B cell (primary cell): ENCODE results near the gene TRUB1. TPM values are rescaled to one million over a fixed set of nuclear protein-coding genes. Genes with fewer than 3 reads are reported as not detected.

Experiments used
- ATAC-seq: fragments of 200-7000 bp; cut with Tn5 transposase; one replicate; pipeline ENCODE4 v1.10.0; 2021; ENCODE audit warnings: low read depth, mild to moderate bottlenecking, moderate number of reproducible peaks, moderate library complexity
- CTCF ChIA-PET: fragments of 350-600 bp; sonication (Branson Sonifier 250); formaldehyde crosslinking; loops from one replicate; lab custom pipeline; 2021; ENCODE audit warnings: antibody characterized with exemption, inconsistent platforms; lab: Charles Lee
- POLR2A ChIA-PET: fragments of 350-600 bp; sonication (Branson Sonifier 250); formaldehyde crosslinking; loops from one replicate; lab custom pipeline; 2021; ENCODE audit warnings: antibody characterized with exemption; lab: Charles Lee
- DNase-seq: peaks from one replicate; pipeline ENCODE4 v3.0.0; 2013
- H2AFZ ChIP-seq: 2 replicates; pipeline ENCODE4 v1.6.1; 2012; ENCODE audit warnings: mild to moderate bottlenecking, low read depth, low read length; ENCODE audit not compliant: insufficient read depth, poor library complexity, severe bottlenecking
- H3K27ac ChIP-seq, 2 donors: 1 replicate in 1 of 2; 2 replicates in 1 of 2; pipeline ENCODE4 v1.5.1; 2012 to 2013; ENCODE audit warnings: low read length in 2 of 2, mild to moderate bottlenecking in 2 of 2, moderate library complexity in 1 of 2
- H3K27me3 ChIP-seq, 4 experiments: fragments of 200-600 bp in 1 of 4; sonication (generic) in 1 of 4; replicated peaks in 1 of 4; 1 replicate in 2 of 4; 2 replicates in 2 of 4; pipeline versions ENCODE4 v1.6.1 to v1.7.0; 2013 to 2016; ENCODE audit warnings: low read length in 3 of 4, mild to moderate bottlenecking in 2 of 4, mixed read lengths in 1 of 4, moderate library complexity in 1 of 4; ENCODE audit not compliant: insufficient read depth in 4 of 4, control insufficient read depth in 3 of 4; ENCODE audit errors: control extremely low read depth in 1 of 4
- H3K36me3 ChIP-seq, 2 experiments: replicated peaks in 1 of 2; 1 replicate in 1 of 2; 2 replicates in 1 of 2; pipeline versions ENCODE4 v1.6.1 to v1.7.1; 2013; ENCODE audit warnings: low read length in 1 of 2; ENCODE audit not compliant: insufficient read depth in 2 of 2, control insufficient read depth in 1 of 2; ENCODE audit errors: control extremely low read depth in 1 of 2, extremely low read depth in 1 of 2
- H3K4me1 ChIP-seq, 2 donors: fragments of 200-600 bp in 1 of 2; sonication (generic) in 1 of 2; 1 replicate in 1 of 2; 2 replicates in 1 of 2; pipeline versions ENCODE4 v1.5.1 to v1.6.1; 2013 to 2017; ENCODE audit warnings: low read length in 2 of 2; ENCODE audit not compliant: control insufficient read depth in 2 of 2, insufficient read depth in 2 of 2
- H3K4me2 ChIP-seq: replicated peaks from 2 replicates; pipeline ENCODE3; 2012; ENCODE audit warnings: mild to moderate bottlenecking, low read depth, low read length; ENCODE audit not compliant: poor library complexity, severe bottlenecking
- H3K4me3 ChIP-seq, 5 experiments: fragments of 200-600 bp in 1 of 5; sonication (generic) in 1 of 5; 1 replicate in 3 of 5; 2 replicates in 2 of 5; pipeline versions ENCODE4 v1.5.1 to v1.7.0; 2011 to 2016; ENCODE audit warnings: low read length in 4 of 5, mild to moderate bottlenecking in 4 of 5, low read depth in 2 of 5, control low read depth in 1 of 5, moderate library complexity in 1 of 5; ENCODE audit not compliant: insufficient read depth in 1 of 5; ENCODE audit errors: control extremely low read depth in 1 of 5, extremely low read depth in 1 of 5
- H3K79me2 ChIP-seq: fragments of 200-600 bp; sonication (generic); one replicate; pipeline ENCODE4 v1.6.0; 2016; ENCODE audit warnings: low read length; ENCODE audit not compliant: control insufficient read depth, insufficient read depth
- H3K9ac ChIP-seq: fragments of 200-600 bp; sonication (generic); 2 replicates; pipeline ENCODE4 v1.6.1; 2017; ENCODE audit warnings: mild to moderate bottlenecking, low read length, moderate library complexity
- H3K9me3 ChIP-seq, 3 donors: one replicate each; pipeline versions ENCODE4 v1.6.1 to v1.7.1; 2013; ENCODE audit warnings: low read length in 2 of 3; ENCODE audit not compliant: control insufficient read depth in 2 of 3, insufficient read depth in 1 of 3; ENCODE audit errors: control extremely low read depth in 1 of 3
- H4K20me1 ChIP-seq: 2 replicates; pipeline ENCODE4 v1.6.0; 2012; ENCODE audit warnings: mild to moderate bottlenecking, low read length; ENCODE audit not compliant: insufficient read depth, control insufficient read depth, poor library complexity, severe bottlenecking
- H3K27ac Mint-ChIP-seq: one replicate; pipeline ENCODE4 v1.8.0; 2021; ENCODE audit warnings: mixed read lengths
- H3K27me3 Mint-ChIP-seq: one replicate; pipeline ENCODE4 v1.8.0; 2021; ENCODE audit warnings: mixed read lengths
- H3K4me1 Mint-ChIP-seq: one replicate; pipeline ENCODE4 v1.8.0; 2021; ENCODE audit warnings: mixed read lengths
- H3K4me3 Mint-ChIP-seq: one replicate; pipeline ENCODE4 v1.8.0; 2021; ENCODE audit warnings: mixed read lengths
- H3K9me3 Mint-ChIP-seq: one replicate; pipeline ENCODE4 v1.8.0; 2022; ENCODE audit warnings: mixed read lengths; ENCODE audit not compliant: insufficient read depth
- EZH2 ChIP-seq: IDR thresholded peaks from 2 replicates; pipeline ENCODE4 v1.6.1; 2012; ENCODE audit warnings: borderline replicate concordance, low read depth, mild to moderate bottlenecking, moderate library complexity, low read length; ENCODE audit not compliant: insufficient read depth, poor library complexity, severe bottlenecking
- WGBS: methylation state at CpG from one replicate; pipeline ENCODE4 v1.1.5; 2013; ENCODE audit warnings: missing lambda C conversion rate; ENCODE audit not compliant: insufficient coverage; 5-methylcytosine and 5-hydroxymethylcytosine counted together
- intact Hi-C: fragments of 100-400 bp; cut with micrococcal nuclease; formaldehyde crosslinking; loops from one replicate; pipeline ENCODE4 v1.10.0; 2022
- polyA plus RNA-seq: library from polyadenylated mRNA; depleted of rRNA; stranded (reverse); fragments of >200 nt; gene quantifications from 2 replicates; pipeline ENCODE4 v1.2.3, GENCODE V29; 2012
- total RNA-seq, 2 donors: library from RNA; stranded (reverse); fragments of 120-200 nt in 1 of 2; gene quantifications; 1 replicate in 1 of 2; 2 replicates in 1 of 2; pipeline versions ENCODE4 v1.2.3 to v1.2.4, GENCODE V29; 2013 to 2022
- TF ChIP-seq, protein P1 (sequence below): fragments of 200-600 bp; IDR thresholded peaks from one replicate; pipeline ENCODE4 v1.8.0; 2022; ENCODE audit warnings: antibody characterized with exemption, mild to moderate bottlenecking

TRUB1 gene
- total and polyA plus RNA-seq, 2 donors (not counting 1 experiment from before 2014, with no cell fraction given), result 6.5 to 15.7 TPM

DNA sequence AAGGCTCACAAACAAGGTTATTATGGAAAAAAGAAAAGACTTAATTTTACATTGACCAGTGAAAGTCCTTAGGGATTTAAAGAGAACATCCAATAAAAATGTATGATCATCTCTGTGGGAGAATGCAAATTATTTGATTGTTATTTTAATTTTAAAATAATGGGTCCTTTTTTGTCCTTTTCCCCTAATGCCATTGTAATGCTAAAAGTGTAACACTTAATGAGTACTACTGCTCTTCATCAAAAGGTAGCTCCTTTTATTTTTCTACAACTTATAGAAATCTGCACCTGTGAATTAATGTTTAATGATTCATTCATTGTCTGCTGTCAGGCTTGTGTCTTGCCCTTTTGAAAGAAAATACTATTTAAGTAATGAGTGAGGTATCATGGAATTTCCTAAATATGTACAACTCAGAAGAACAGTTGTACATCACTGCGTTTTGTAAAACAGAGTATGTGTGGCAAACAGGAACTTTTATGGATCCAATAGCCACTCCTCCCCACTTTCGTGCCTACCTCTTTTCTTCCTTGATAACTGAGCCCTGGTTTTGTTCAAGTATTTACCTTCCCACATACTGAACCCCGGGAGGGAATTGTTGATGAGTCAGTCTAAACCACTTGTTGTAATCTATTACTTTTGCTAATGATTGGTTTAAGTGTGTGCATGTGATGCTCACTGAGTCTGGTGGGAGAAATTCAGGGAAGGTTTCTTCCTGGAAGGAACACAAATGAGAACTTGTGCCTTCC lies 19.9 kb upstream of the TRUB1 start:
- Histone ChIP-seq H3K4me3 (no peak overlapping the region), H4K20me1 (no peaks in the 10 kb centered on the region), H2AFZ (no peak overlapping the region), H3K27me3 (no peaks in the 10 kb centered on the region), H3K79me2 (no peaks in the 10 kb centered on the region), H3K27ac (no peak overlapping the region), H3K36me3 (no peaks in the 10 kb centered on the region), H3K9ac (no peak overlapping the region), H3K4me1 (no peaks in the 10 kb centered on the region), H3K4me2 (no peak overlapping the region), H3K9me3 (no peaks in the 10 kb centered on the region)
- DNase-seq, result no peak
- no peak for ATAC-seq
- H3K27ac Mint-ChIP-seq, result no peak overlapping the region
- POLR2A ChIA-PET, result no interaction called here
- no CpG with 5 or more reads among the region's 3 CpGs for WGBS
- TF ChIP-seq EZH2, result no peak
- TF ChIP-seq, protein P1, sequence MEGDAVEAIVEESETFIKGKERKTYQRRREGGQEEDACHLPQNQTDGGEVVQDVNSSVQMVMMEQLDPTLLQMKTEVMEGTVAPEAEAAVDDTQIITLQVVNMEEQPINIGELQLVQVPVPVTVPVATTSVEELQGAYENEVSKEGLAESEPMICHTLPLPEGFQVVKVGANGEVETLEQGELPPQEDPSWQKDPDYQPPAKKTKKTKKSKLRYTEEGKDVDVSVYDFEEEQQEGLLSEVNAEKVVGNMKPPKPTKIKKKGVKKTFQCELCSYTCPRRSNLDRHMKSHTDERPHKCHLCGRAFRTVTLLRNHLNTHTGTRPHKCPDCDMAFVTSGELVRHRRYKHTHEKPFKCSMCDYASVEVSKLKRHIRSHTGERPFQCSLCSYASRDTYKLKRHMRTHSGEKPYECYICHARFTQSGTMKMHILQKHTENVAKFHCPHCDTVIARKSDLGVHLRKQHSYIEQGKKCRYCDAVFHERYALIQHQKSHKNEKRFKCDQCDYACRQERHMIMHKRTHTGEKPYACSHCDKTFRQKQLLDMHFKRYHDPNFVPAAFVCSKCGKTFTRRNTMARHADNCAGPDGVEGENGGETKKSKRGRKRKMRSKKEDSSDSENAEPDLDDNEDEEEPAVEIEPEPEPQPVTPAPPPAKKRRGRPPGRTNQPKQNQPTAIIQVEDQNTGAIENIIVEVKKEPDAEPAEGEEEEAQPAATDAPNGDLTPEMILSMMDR, result no peak
- CTCF ChIA-PET, result no interaction called here
- H3K9me3 Mint-ChIP-seq, result no peaks in the 10 kb centered on the region
- H3K27me3 Mint-ChIP-seq, result peaks cover 6% of the 10 kb centered on the region
- H3K4me1 Mint-ChIP-seq, result no peaks in the 10 kb centered on the region
- intact Hi-C loops, result no loop called here
- H3K4me3 Mint-ChIP-seq, result no peak overlapping the region

DNA sequence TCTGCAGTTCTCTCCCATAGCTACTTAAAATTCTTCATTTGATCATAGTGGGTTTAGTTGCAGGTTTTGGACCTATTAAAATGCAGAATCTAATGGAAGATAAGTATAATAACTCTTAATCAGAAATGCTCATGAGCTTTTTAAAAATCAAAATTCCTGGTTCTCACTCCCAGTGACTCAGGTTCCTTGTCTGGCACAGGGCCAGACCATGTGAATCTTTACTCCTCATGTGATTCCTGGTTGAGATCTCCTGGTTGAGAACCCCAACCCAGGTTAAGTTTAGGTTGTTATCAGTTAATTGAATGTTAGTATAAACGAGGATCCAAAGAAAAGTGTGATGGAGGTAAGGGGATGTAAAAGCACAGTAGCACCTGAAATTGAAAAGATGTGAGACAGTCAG lies 17.5 kb upstream of the TRUB1 start:
- POLR2A ChIA-PET, result no interaction called here
- no peaks in the 10 kb centered on the region for H3K79me2 ChIP-seq
- DNase-seq (no peak), ATAC-seq (no peak)
- no peak for TF ChIP-seq EZH2
- TF ChIP-seq, protein P1, result no peak
- H3K27ac ChIP-seq, result no peak overlapping the region
- Mint-ChIP-seq H3K9me3 (no peaks in the 10 kb centered on the region), H3K27ac (no peak overlapping the region), H3K4me1 (no peaks in the 10 kb centered on the region), H3K27me3 (peaks cover 17% of the 10 kb centered on the region), H3K4me3 (no peak overlapping the region)
- intact Hi-C loops, result no loop called here
- H3K9ac ChIP-seq, result no peak overlapping the region
- no peaks in the 10 kb centered on the region for H3K9me3 ChIP-seq
- no peaks in the 10 kb centered on the region for H3K36me3 ChIP-seq
- H3K27me3 ChIP-seq, result no peaks in the 10 kb centered on the region
- WGBS, result no CpG with 5 or more reads among the region's 1 CpG
- no peak overlapping the region for H2AFZ ChIP-seq
- CTCF ChIA-PET, result no interaction called here
- H3K4me1 ChIP-seq, result no peaks in the 10 kb centered on the region
- no peak overlapping the region for H3K4me2 ChIP-seq
- H4K20me1 ChIP-seq, result no peaks in the 10 kb centered on the region
- no peak overlapping the region for H3K4me3 ChIP-seq
